Posterior cingulate gyrus (tissue), 11 donors: Measurements from ENCODE around the gene SYPL1.

Experiments used
- DNase-seq, 10 donors: peaks; one replicate each; pipeline versions ENCODE4 v3.0.0 to v3.0.0-alpha.2; 2020 to 2021; ENCODE audit warnings: mixed read lengths in 3 of 10
- intact Hi-C: fragments of 100-400 bp; cut with DNase I; formaldehyde crosslinking; loops from one replicate; pipeline ENCODE4 v1.15.1; 2023

SYPL1 gene

DNA sequence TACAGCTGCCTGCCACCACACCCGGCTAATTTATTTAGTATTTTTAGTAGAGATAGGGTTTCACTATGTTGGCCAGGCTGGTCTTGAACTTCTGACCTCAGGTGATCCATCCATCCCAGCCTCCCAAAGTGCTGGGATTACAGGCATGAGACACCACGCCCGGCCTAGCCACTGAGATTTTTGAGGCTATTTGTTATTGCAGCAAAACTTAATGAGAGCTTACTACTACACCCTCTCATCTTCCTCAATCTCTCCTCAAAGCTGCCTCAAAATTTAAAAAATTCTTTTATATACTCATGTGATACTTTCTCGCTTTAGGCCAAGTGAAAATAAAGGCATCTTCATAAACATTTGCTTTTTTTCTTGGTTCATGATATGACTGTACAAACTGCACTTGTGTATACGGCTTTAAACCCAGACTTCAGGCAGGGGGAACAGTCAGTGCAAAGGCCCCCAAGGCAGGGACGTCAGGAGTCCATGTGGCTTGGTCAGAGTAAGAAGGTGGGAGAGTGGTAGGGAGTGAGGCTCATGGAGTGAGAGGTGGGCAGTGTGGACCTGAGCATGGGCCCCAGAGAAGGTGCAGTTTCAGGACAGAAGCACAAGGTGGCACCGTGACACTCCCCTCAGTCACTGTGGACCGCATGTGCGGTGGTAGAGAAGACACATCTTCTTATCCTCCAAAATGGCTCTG is 55.5 kb downstream of the SYPL1 start:
- peak; percentile 54 to 97 (median 78) for DNase-seq
- intact Hi-C loops: loop anchor here (1.0 kb wide), 1 partner anchor 97 kb away; no protein-coding TSS in a partner anchor

DNA sequence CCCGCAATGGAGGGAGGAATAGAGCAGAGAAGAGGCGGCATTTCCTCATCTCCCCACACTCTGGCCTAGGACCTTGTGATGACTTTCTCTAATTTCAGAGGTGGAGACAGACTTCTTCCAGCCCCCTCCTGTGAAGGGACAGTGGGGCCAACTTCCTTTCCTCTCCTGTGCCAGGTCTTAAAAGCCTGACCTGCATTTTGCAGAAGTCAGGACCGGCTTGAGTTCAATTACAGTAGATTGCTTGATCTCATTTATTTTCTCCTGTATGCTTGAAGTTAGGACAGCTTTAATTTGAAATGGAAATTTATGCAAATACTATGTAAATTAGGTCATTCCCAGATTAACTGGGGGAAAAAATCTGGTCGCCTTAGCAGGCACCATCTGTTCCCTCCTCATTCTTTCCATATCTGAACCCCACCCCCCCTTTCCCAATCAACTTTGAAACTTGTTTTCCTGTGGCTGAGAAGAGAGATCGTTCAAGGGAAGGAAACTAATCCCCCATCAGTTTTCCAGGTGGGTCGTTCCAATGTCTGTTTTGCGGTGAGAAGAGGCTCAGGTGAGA is 57.1 kb downstream of the SYPL1 start:
- intact Hi-C loops: no loop called here
- no peak for DNase-seq

DNA sequence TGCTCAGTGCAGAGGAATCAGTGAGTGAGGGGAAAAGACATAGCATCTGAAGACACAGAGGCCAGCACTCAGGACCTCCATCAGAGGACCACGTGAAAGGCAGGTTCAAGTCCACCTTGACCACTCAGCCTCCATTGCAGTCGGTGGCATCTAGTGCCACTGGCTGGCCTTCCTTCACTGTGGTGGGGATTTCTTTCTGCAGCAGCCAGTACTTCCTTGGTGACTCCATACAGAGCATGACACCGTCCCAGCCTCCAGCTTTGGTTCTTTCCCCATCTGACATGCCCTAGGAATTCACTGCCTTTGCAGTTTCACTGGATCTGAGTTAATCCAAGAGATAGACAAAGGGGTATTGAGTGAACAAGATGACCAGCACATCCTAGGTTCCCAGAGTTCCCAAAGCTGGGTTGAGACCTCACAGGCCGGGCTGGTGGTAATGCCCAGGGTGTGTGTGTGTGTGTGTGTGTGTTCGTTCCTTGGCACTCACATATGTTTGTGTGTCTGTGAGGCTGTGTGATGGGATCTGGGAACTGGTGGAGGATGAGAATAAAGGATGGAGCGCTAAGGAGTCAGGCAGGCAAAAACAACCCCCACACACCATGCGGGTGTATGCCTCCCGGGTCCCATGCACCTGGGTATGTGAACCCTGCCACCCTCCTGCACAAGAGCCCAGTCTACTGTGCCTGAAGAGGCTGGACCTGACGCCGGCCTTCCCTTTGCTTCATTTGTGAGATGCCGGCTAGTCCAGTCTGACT is 57.8 kb downstream of the SYPL1 start:
- peak in 1 of 10 donors; percentile 72 for DNase-seq
- intact Hi-C loops: no loop called here

DNA sequence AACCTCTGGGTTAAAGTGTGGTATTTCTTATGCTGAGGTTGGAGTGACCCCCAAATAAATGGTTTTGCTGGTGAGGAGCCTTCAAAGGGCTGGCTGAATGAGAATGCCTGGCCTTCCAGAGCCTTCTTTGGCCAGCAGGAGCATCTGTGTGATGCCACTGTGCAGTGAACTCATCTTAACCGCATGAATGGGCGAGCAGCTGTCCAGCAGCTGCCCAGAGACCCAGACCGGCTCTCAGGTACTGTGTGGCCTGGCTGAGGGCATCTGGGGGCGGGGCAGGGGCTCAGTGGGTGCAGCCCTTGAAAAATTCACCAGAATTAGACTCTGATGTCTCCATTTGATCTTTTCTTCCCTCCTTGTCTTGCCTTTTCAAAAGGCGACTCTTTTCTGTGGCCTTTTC is 59.0 kb downstream of the SYPL1 start:
- DNase-seq: no peak
- intact Hi-C loops: no loop called here

DNA sequence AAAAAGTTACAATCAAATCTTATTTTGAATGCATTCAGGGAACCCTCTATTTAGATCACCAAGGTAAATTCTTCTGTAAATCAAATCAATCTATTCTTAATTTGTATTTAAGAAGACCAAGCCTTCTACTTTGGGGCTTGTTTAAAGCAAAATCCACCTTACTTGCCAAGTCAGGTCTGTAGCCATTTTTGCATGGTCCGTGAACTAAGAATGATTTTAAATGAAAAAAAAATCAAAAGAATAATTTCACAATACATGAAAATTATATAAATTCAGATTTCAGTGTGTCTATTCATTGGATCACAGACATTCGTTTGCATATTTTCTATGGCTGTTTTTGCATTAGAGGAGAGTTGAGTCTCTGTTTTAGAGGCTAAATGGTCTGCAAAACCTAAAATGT is 59.4 kb downstream of the SYPL1 start:
- DNase-seq: no peak
- intact Hi-C loops: no loop called here

DNA sequence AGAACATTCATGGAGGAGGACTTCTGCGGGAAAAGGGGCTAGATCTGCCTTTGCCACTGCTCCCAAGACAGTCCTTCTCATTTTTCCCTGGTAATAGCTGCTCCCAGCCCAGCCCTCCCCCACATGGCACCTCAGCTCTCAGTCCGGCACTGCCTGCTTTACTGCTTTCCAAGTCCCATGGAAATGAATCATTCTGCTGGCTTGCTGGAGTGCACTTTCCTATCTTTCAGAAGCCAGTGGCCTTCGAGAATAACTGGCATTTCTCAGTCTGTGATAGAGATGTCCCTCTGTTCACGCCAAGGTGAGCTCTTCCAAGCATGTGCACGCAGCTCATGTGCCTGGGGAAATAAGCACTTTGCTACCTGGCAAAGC is 61.4 kb downstream of the SYPL1 start:
- intact Hi-C loops: no loop called here
- peak in 2 of 10 donors; percentile 35 to 36 for DNase-seq

DNA sequence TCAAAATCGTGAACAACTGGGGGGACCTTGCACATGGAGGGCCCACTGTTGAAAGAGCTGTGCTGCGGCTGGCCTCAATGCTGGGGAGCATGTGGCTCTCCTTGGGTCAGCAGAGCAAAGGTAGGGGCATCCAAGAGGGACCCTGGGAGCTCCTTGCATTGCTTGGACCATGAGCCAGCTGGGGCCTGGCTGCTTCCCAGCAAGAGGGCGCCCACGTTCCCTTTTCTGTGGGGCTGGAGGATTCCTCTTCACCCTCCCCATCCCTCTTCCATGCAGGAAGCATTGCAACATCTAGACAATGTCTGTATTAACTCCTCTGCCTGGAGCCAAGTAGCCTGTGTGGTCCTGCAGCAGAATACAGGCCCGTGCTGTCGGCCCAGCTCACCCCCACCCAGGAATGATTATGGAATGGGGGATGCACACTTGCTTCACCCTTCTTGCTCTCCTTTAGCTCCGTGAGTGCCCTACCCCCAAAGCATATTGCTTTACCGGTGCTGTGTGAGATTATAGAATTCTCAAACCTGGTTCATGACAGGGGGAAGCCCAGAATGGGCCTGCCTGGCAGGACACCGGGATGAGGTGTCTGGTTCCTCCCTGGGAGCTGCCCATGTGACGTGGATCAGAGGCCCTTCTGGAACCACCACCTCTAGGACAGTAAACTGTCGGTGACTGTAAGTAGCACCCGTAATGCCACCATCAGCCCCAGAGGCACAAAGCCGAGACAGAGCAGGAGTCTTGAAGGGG is 61.9 kb downstream of the SYPL1 start:
- intact Hi-C loops: no loop called here
- DNase-seq: peak in 5 of 10 donors; percentile 28 to 83 (median 58)

DNA sequence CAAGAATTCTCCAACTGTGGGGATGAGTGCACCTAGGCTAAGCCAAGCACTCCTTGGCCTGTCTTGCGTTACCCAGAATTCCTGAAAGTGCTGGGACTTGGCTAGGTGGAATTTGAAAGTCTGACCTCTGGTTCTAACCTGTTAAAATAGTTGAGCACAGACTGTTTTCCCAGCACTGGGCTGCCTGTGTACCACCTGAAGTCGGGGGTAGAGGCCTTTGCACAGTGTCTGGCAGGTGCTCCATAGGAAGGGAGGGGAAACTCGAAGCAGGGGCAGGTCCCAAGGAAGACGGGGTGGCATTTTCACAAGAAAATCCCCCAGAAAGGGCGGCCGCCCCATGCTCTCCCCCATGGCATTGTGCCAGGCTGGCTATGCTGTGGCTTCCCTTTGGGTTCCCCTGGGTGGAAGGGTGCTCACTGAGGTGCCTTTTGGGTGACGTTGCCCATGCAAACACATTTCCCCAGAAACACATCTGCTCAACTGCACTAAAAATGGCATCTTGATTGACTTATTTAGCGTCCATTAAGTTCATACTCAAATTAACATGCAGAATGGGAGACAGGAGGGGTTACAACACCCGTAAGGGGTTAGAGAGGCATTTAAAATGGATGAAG is 62.9 kb downstream of the SYPL1 start:
- intact Hi-C loops: loop anchor here (10.0 kb wide), 1 partner anchor 114 kb away; no protein-coding TSS in a partner anchor
- DNase-seq: no peak

DNA sequence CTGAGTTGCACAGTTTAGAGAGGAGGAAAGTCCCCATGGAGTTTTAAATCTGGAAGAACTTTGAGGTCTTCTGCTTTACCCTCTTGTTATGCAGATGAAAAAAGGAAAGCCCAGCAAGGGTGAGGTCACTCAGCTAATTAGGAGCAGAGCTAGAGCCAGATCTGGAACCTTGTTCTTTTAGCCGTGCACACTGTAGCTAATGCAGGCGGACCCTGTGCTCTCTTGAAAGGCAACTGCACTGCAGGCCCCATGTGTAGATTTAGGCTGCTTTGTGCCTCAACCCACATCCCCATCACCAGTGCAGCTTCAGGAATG is 63.4 kb downstream of the SYPL1 start:
- no peak for DNase-seq
- intact Hi-C loops: loop anchor here (10.0 kb wide), 1 partner anchor 114 kb away; no protein-coding TSS in a partner anchor

DNA sequence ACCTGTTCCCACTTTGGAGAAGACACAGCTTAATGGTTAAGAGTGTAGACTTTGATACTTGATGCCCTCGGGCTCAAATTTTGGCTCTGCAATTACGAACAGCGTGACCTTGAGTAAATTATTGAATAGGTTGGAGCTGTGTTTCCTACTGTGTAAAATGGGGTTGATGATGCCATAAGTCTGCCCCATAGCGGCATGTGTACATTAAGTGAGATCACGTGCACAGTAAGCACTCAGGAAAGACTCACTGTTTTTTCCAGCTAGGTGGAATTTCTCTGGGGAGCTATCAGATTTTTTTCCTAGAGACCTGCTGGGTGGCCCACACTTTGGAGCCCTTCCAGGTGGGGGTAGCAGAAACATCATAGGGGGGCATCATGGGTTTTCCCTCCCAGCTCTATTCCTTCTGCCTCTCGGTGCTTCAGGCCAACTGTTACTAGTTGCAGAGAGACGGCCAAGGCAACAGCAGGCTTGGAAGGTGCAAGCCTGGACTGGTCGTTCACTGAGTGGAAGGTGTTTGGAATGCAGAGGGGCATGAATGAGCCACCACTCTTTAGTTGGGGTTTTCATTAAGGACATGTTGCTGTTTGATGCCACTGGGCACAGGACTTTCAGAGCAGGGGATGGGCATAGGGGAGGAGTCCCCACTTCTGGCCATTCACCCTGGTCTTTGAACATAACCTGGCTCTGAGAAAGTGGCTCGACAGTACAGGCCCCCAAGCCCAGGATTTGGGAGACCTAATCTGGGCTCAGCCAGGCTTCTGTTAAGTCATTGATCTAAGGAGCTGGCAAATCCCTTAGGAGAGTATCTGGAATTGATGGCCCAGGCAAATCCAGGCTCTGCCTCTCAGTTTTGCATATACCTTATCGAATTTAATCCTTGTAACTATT is 64.0 kb downstream of the SYPL1 start:
- intact Hi-C loops: loop anchor here (10.0 kb wide), 1 partner anchor 113 kb away; no protein-coding TSS in a partner anchor
- no peak for DNase-seq

DNA sequence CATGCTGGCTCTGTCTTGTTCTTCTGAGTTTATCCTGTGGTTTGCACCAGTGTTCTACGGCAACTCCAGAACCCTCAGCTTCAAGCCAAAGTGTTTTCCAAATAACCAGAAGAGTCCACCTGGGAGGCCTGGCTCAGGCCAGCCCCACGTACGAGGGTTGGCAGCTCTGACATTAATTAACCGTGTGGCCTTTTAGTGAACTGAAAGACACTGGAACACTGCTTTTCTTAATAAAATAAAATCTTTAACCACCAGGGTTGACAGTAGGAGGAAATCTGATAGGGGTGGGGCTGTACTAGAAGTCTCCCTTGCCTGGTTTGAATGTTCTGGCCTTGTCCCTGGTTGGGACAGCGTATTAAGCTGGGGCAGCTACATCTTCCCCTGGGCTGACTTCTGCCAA is 64.9 kb downstream of the SYPL1 start:
- intact Hi-C loops: loop anchor here (10.0 kb wide), 1 partner anchor 112 kb away; no protein-coding TSS in a partner anchor
- DNase-seq: no peak

DNA sequence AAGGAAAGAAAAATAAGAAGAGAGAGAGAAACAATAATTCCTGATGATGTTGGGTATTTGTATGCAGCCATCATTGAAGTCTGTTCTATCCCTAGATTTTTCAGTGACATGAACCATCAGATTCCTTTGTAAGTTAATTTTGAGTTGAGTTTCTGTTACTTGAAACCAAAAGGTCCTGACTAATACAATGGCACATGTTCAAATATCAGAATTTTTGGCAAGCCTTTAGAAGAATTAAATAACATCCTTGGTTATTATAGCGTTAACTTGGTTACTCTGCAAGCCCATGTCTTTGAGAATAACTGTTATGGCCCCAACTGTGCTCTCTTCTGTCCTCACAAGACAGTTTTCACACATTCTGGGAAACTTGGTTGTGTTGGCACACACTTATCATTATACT is 66.5 kb downstream of the SYPL1 start:
- intact Hi-C loops: loop anchor here (10.0 kb wide), 1 partner anchor 111 kb away; no protein-coding TSS in a partner anchor
- no peak for DNase-seq

DNA sequence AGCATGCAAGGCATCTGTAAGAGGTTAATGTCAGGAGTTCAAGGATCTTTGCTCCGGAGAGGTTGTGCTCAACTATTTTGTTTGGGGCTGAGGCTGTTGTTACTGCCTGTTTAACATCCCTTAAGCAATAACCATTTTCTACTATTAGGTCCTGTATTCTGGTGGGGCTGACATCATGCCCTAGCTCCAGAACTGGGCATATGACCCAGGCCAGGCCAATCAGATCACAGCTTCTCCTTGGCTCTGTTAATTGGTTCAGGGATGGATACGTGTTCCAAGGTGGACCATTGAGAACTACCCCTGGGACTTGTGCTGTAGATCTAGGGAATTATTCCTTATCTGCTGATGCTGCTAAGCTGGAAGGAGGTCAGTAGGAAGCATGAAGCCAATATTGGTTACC is 67.0 kb downstream of the SYPL1 start:
- intact Hi-C loops: loop anchor here (10.0 kb wide), 1 partner anchor 110 kb away; no protein-coding TSS in a partner anchor
- no peak for DNase-seq

DNA sequence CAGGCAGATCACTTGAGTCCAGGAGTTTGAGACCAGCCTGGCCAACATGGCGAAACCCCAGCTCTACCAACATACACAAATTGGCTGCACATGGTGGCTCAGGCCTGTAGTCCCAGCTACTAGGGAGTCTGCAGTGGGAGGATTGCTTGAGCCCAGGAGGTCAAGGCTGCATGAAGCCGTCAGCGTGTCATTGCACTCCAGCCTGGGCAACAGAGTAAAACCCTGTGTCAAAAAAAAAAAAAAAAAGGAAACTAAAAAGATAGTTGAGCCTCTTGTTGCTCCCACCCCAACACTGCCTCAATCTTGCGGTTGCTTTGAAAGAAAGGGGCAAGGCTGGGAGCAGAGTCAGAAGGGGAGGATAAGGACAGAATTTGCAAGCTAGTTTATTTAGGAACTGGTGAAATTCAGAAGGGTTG is 69.9 kb downstream of the SYPL1 start:
- intact Hi-C loops: loop anchor here (1.0 to 10.0 kb wide), 3 partner anchors 107 to 390 kb away; no protein-coding TSS in a partner anchor
- peak in 1 of 10 donors; percentile 61 for DNase-seq

DNA sequence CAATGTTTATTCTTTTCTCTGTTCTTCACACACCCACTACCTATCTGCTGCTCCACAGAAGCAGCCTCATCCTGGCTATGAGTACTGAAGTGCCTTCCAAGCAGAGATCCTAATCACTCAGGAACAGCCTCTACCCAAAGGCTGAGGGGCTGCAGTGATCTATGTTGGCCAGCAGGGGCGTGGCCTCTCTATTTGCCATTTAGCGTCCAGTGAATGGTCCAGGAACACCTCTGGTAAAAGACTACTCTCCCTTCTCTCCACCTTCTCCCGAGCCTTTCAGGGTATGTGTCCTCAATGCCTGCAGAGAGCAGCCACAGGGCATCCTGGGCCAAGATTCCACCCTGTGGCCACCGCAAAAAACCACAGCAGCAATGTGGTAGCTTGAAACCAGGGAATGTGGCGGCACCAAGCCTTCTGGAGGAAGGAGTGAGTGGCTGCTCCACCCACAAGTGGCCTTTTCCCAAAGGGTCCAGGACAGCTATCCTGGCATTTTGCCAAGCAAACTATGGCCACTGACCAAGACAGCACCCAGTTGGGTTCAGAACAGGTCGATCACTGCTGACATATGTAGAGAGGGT is 70.9 kb downstream of the SYPL1 start:
- intact Hi-C loops: loop anchor here (10.0 kb wide), 1 partner anchor 106 kb away; no protein-coding TSS in a partner anchor
- DNase-seq: peak in 6 of 10 donors; percentile 26 to 88 (median 58)
